CD4-positive, alpha-beta memory T cell (primary cell): ENCODE data around the gene RAB14. TPM values are rescaled to one million over a fixed set of nuclear protein-coding genes. Genes with fewer than 3 reads are reported as not detected.

Source experiments
- CTCF ChIA-PET: fragments of 350-600 bp; sonication (Branson Sonifier 250); formaldehyde crosslinking; loops from one replicate; lab custom pipeline; 2021; ENCODE audit warnings: inconsistent platforms; ENCODE audit not compliant: partially characterized antibody; lab: Charles Lee
- POLR2A ChIA-PET: fragments of 350-600 bp; sonication (Branson Sonifier 250); formaldehyde crosslinking; loops from one replicate; lab custom pipeline; 2021; ENCODE audit not compliant: partially characterized antibody; lab: Charles Lee
- DNase-seq, 5 donors: peaks; one replicate each; pipeline versions ENCODE4 v3.0.0 to v3.0.0-alpha.2; 2020 to 2022; ENCODE audit warnings: mixed read lengths in 1 of 5
- H3K27ac ChIP-seq: one replicate; pipeline ENCODE4 v1.7.0; 2013; ENCODE audit warnings: low read depth, low read length
- H3K27me3 ChIP-seq: 2 replicates; pipeline ENCODE4 v1.7.0; 2013; ENCODE audit warnings: mild to moderate bottlenecking, low read length, moderate library complexity; ENCODE audit not compliant: insufficient read depth
- H3K36me3 ChIP-seq: 2 replicates; pipeline ENCODE4 v1.7.0; 2013; ENCODE audit warnings: mild to moderate bottlenecking, low read length, moderate library complexity; ENCODE audit not compliant: insufficient read depth
- H3K4me1 ChIP-seq: 2 replicates; pipeline ENCODE4 v1.7.0; 2013; ENCODE audit warnings: mild to moderate bottlenecking, low read length, moderate library complexity; ENCODE audit not compliant: insufficient read depth
- H3K4me3 ChIP-seq, 2 donors: one replicate each; pipeline ENCODE4 v1.7.0; 2013; ENCODE audit warnings: low read length in 2 of 2, mild to moderate bottlenecking in 1 of 2
- H3K9me3 ChIP-seq, 2 donors: one replicate each; pipeline ENCODE4 v1.7.0; 2013; ENCODE audit warnings: low read length in 2 of 2, control low read depth in 1 of 2; ENCODE audit not compliant: control insufficient read depth in 1 of 2
- H3K27ac Mint-ChIP-seq, 7 donors: one replicate each; pipeline ENCODE4 v1.8.0; 2020 to 2021; ENCODE audit warnings: mixed read lengths in 7 of 7, mild to moderate bottlenecking in 6 of 7, inconsistent platforms in 3 of 7, moderate library complexity in 3 of 7
- H3K27me3 Mint-ChIP-seq, 2 donors: one replicate each; pipeline ENCODE4 v1.8.0; 2020 to 2021; ENCODE audit warnings: mixed read lengths in 2 of 2
- H3K36me3 Mint-ChIP-seq, 2 donors: one replicate each; pipeline ENCODE4 v1.8.0; 2020 to 2021; ENCODE audit warnings: mixed read lengths in 2 of 2, inconsistent platforms in 1 of 2, mild to moderate bottlenecking in 1 of 2
- H3K4me1 Mint-ChIP-seq, 4 donors: one replicate each; pipeline ENCODE4 v1.8.0; 2020 to 2021; ENCODE audit warnings: mixed read lengths in 4 of 4, mild to moderate bottlenecking in 1 of 4
- H3K4me3 Mint-ChIP-seq, 8 donors: one replicate each; pipeline ENCODE4 v1.8.0; 2020 to 2021; ENCODE audit warnings: mixed read lengths in 8 of 8, mild to moderate bottlenecking in 7 of 8, moderate library complexity in 6 of 8, inconsistent platforms in 3 of 8
- H3K9me3 Mint-ChIP-seq, 8 donors: one replicate each; pipeline ENCODE4 v1.8.0; 2020 to 2021; ENCODE audit warnings: mixed read lengths in 8 of 8, mild to moderate bottlenecking in 5 of 8, inconsistent platforms in 3 of 8, moderate library complexity in 1 of 8
- intact Hi-C: fragments of 100-400 bp; cut with micrococcal nuclease; formaldehyde crosslinking; loops from one replicate; pipeline ENCODE4 v1.15.1; 2023
- polyA plus RNA-seq, 2 donors: library from polyadenylated mRNA; unstranded; fragments of 300-500 nt; fragmentation: Illumina TruSeq; gene quantifications; one replicate each; pipeline ENCODE4 v1.2.3, GENCODE V29; 2021
- total RNA-seq, 2 experiments: library from RNA; stranded (reverse); gene quantifications; one replicate each; pipeline ENCODE4 v1.2.3, GENCODE V29; 2021

RAB14 gene
- total and polyA plus RNA-seq, 4 experiments from 2014 or later: 34.8 to 68.1 (median 59.8) TPM

- Histone ChIP-seq H3K36me3 (no peaks in the 10 kb centered on the region), H3K27me3 (no peaks in the 10 kb centered on the region), H3K4me3 (no peak overlapping the region), H3K27ac (no peak overlapping the region), H3K9me3 (no peaks in the 10 kb centered on the region), H3K4me1 (no peaks in the 10 kb centered on the region)
- ChIA-PET POLR2A (no interaction called here), CTCF (no interaction called here)
- DNase-seq: no peak
- H3K4me3 Mint-ChIP-seq: no peak overlapping the region
- H3K36me3 Mint-ChIP-seq: peaks cover 5 to 15% of the 10 kb centered on the region in 2 donors
- no peak overlapping the region for H3K27ac Mint-ChIP-seq
- no peaks in the 10 kb centered on the region for H3K9me3 Mint-ChIP-seq
- peaks cover 0 to 2% (median 0%) of the 10 kb centered on the region in 4 donors for H3K4me1 Mint-ChIP-seq
- intact Hi-C loops: no loop called here
- H3K27me3 Mint-ChIP-seq: no peaks in the 10 kb centered on the region
These were observed 28.6 kb upstream of the RAB14 start for GRCh38 chr9:121230256-121230655.

- Histone ChIP-seq H3K36me3 (no peaks in the 10 kb centered on the region), H3K9me3 (no peaks in the 10 kb centered on the region), H3K27ac (no peak overlapping the region), H3K27me3 (no peaks in the 10 kb centered on the region), H3K4me3 (no peak overlapping the region), H3K4me1 (no peaks in the 10 kb centered on the region)
- intact Hi-C loops: no loop called here
- Mint-ChIP-seq H3K27ac (no peak overlapping the region), H3K9me3 (no peaks in the 10 kb centered on the region), H3K4me1 (peaks cover 0 to 2% (median 0%) of the 10 kb centered on the region in 4 donors), H3K36me3 (peaks cover 3 to 15% of the 10 kb centered on the region in 2 donors), H3K27me3 (no peaks in the 10 kb centered on the region), H3K4me3 (no peak overlapping the region)
- POLR2A ChIA-PET: no interaction called here
- CTCF ChIA-PET: interaction anchor here (1.9 kb wide), 1 partner anchor 15 kb away, joined by 8 read pairs; no protein-coding TSS in a partner anchor
- DNase-seq: no peak
These were observed 26.2 kb upstream of the RAB14 start for GRCh38 chr9:121227862-121228261.

- Mint-ChIP-seq H3K36me3 (peaks cover 0 to 5% of the 10 kb centered on the region in 2 donors), H3K27me3 (no peaks in the 10 kb centered on the region), H3K27ac (no peak overlapping the region), H3K9me3 (no peaks in the 10 kb centered on the region), H3K4me3 (no peak overlapping the region), H3K4me1 (peaks cover 0 to 2% (median 0%) of the 10 kb centered on the region in 4 donors)
- no peaks in the 10 kb centered on the region for H3K27me3 ChIP-seq
- POLR2A ChIA-PET: no interaction called here
- no peak for DNase-seq
- no peak overlapping the region for H3K4me3 ChIP-seq
- CTCF ChIA-PET: interaction anchor here (1.9 kb wide), 1 partner anchor 14 kb away, joined by 8 read pairs; no protein-coding TSS in a partner anchor
- no peaks in the 10 kb centered on the region for H3K4me1 ChIP-seq
- H3K27ac ChIP-seq: no peak overlapping the region
- intact Hi-C loops: no loop called here
- H3K36me3 ChIP-seq: no peaks in the 10 kb centered on the region
- no peaks in the 10 kb centered on the region for H3K9me3 ChIP-seq
These were observed 24.5 kb upstream of the RAB14 start for GRCh38 chr9:121226175-121226574.

GRCh38 chr9:121225240-121225639, 23.6 kb upstream of the RAB14 start:
- POLR2A ChIA-PET: no interaction called here
- no peak overlapping the region for H3K4me3 Mint-ChIP-seq
- CTCF ChIA-PET: interaction anchor here (5.0 kb wide), 1 partner anchor 12 kb away, joined by 28 read pairs; no protein-coding TSS in a partner anchor
- intact Hi-C loops: no loop called here
- no peak overlapping the region for H3K4me3 ChIP-seq
- no peak for DNase-seq
- H3K27ac Mint-ChIP-seq: no peak overlapping the region
- H3K9me3 ChIP-seq: no peaks in the 10 kb centered on the region
- no peaks in the 10 kb centered on the region for H3K36me3 ChIP-seq
- H3K4me1 ChIP-seq: no peaks in the 10 kb centered on the region
- no peaks in the 10 kb centered on the region for H3K9me3 Mint-ChIP-seq
- H3K4me1 Mint-ChIP-seq: peaks cover 0 to 2% (median 0%) of the 10 kb centered on the region in 4 donors
- no peaks in the 10 kb centered on the region for H3K27me3 ChIP-seq
- H3K27me3 Mint-ChIP-seq: no peaks in the 10 kb centered on the region
- H3K36me3 Mint-ChIP-seq: peaks cover 0 to 2% of the 10 kb centered on the region in 2 donors
- H3K27ac ChIP-seq: no peak overlapping the region

- ChIA-PET POLR2A (no interaction called here), CTCF (interaction anchor here (0.9 to 5.0 kb wide), 2 partner anchors 10 to 56 kb away, joined by 3 to 28 read pairs; no protein-coding TSS in a partner anchor)
- Histone ChIP-seq H3K27ac (no peak overlapping the region), H3K27me3 (no peaks in the 10 kb centered on the region), H3K4me3 (no peak overlapping the region), H3K36me3 (no peaks in the 10 kb centered on the region), H3K4me1 (no peaks in the 10 kb centered on the region), H3K9me3 (no peaks in the 10 kb centered on the region)
- Mint-ChIP-seq H3K4me3 (no peak overlapping the region), H3K9me3 (no peaks in the 10 kb centered on the region), H3K27me3 (no peaks in the 10 kb centered on the region), H3K36me3 (peaks cover 0 to 8% of the 10 kb centered on the region in 2 donors), H3K4me1 (no peaks in the 10 kb centered on the region), H3K27ac (no peak overlapping the region)
- DNase-seq: no peak
- intact Hi-C loops: no loop called here
These were observed 21.0 kb upstream of the RAB14 start for GRCh38 chr9:121222524-121223171.

GRCh38 chr9:121221664-121222055, 20.0 kb upstream of the RAB14 start:
- no peaks in the 10 kb centered on the region for H3K9me3 ChIP-seq
- H3K27me3 ChIP-seq: no peaks in the 10 kb centered on the region
- no peaks in the 10 kb centered on the region for H3K36me3 ChIP-seq
- Mint-ChIP-seq H3K36me3 (peaks cover 0 to 8% of the 10 kb centered on the region in 2 donors), H3K27me3 (no peaks in the 10 kb centered on the region), H3K9me3 (no peaks in the 10 kb centered on the region), H3K4me1 (no peaks in the 10 kb centered on the region), H3K4me3 (no peak overlapping the region), H3K27ac (no peak overlapping the region)
- no peak for DNase-seq
- intact Hi-C loops: no loop called here
- H3K4me1 ChIP-seq: no peaks in the 10 kb centered on the region
- ChIA-PET CTCF (interaction anchor here (5.0 kb wide), 1 partner anchor 9 kb away, joined by 28 read pairs; no protein-coding TSS in a partner anchor), POLR2A (no interaction called here)
- H3K27ac ChIP-seq: no peak overlapping the region
- H3K4me3 ChIP-seq: no peak overlapping the region

GRCh38 chr9:121220996-121221663, 19.5 kb upstream of the RAB14 start:
- ChIA-PET CTCF (interaction anchor here (5.0 kb wide), 1 partner anchor 8 kb away, joined by 28 read pairs; no protein-coding TSS in a partner anchor), POLR2A (no interaction called here)
- no peaks in the 10 kb centered on the region for H3K27me3 Mint-ChIP-seq
- DNase-seq: no peak
- Histone ChIP-seq H3K27ac (no peak overlapping the region), H3K9me3 (no peaks in the 10 kb centered on the region), H3K36me3 (no peaks in the 10 kb centered on the region), H3K4me1 (no peaks in the 10 kb centered on the region), H3K27me3 (no peaks in the 10 kb centered on the region), H3K4me3 (no peak overlapping the region)
- H3K4me1 Mint-ChIP-seq: no peaks in the 10 kb centered on the region
- H3K27ac Mint-ChIP-seq: no peak overlapping the region
- H3K36me3 Mint-ChIP-seq: peaks cover 0 to 13% of the 10 kb centered on the region in 2 donors
- no peaks in the 10 kb centered on the region for H3K9me3 Mint-ChIP-seq
- intact Hi-C loops: no loop called here
- no peak overlapping the region for H3K4me3 Mint-ChIP-seq
